NB4 (cell line): ENCODE results near the gene CADM1.

ENCODE experiments used
- POLR2A ChIP-seq: IDR thresholded peaks from 2 replicates; pipeline ENCODE4 v1.6.1; 2011; ENCODE audit warnings: mild to moderate bottlenecking; ENCODE audit not compliant: insufficient read length; ENCODE audit errors: extremely low read depth
- TF ChIP-seq, protein P1 (sequence below): IDR thresholded peaks from one replicate; pipeline ENCODE4 v1.5.1; 2012; ENCODE audit warnings: low read depth, low read length

- TF ChIP-seq, protein P1, sequence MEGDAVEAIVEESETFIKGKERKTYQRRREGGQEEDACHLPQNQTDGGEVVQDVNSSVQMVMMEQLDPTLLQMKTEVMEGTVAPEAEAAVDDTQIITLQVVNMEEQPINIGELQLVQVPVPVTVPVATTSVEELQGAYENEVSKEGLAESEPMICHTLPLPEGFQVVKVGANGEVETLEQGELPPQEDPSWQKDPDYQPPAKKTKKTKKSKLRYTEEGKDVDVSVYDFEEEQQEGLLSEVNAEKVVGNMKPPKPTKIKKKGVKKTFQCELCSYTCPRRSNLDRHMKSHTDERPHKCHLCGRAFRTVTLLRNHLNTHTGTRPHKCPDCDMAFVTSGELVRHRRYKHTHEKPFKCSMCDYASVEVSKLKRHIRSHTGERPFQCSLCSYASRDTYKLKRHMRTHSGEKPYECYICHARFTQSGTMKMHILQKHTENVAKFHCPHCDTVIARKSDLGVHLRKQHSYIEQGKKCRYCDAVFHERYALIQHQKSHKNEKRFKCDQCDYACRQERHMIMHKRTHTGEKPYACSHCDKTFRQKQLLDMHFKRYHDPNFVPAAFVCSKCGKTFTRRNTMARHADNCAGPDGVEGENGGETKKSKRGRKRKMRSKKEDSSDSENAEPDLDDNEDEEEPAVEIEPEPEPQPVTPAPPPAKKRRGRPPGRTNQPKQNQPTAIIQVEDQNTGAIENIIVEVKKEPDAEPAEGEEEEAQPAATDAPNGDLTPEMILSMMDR = no peak
- no peak for TF ChIP-seq POLR2A
These were observed 206.9 kb downstream of the CADM1 start for GRCh38 chr11:115297330-115297729.
